Activated naive CD4-positive, alpha-beta T cell treated with Interleukin-2 at 50 U/mL for 16 hours (primary cell): ENCODE results near the gene WDR87.
"Not testable (repeated sequence)": the region's sequence is repeated elsewhere in the genome, so short reads cannot be mapped to it uniquely, and the experiment has no call there.

Source experiments
- DNase-seq: peaks from one replicate; pipeline ENCODE4 v3.0.0-alpha.2; 2020

WDR87 gene

DNA sequence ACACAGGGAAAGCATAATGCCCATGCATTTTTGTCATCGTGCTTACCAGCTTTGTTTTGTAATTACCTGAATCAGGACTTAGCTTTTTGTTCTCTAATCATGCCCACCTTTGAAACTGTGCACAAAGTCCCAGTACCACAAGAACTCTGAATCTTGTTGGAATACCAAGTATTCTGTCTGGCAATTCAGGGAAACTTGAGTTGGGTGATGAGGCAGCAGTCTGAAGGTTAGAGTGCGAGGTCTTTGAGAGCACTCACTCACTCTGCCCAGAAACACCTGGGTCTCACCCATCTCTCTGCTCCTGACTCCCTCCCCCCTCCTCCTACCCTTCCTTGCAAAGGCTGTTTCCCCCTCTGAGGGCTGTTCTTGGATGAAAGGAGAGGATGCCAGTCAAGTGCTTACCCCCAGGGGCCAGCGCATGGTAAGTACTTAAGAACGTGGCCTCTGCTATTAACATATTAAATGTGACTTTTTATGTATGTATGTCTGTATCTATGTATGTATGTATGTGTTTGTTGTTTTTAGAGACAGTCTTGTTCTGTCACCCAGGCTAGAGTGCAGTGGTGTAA is 23.0 kb upstream of the WDR87 start:
- no peak for DNase-seq

DNA sequence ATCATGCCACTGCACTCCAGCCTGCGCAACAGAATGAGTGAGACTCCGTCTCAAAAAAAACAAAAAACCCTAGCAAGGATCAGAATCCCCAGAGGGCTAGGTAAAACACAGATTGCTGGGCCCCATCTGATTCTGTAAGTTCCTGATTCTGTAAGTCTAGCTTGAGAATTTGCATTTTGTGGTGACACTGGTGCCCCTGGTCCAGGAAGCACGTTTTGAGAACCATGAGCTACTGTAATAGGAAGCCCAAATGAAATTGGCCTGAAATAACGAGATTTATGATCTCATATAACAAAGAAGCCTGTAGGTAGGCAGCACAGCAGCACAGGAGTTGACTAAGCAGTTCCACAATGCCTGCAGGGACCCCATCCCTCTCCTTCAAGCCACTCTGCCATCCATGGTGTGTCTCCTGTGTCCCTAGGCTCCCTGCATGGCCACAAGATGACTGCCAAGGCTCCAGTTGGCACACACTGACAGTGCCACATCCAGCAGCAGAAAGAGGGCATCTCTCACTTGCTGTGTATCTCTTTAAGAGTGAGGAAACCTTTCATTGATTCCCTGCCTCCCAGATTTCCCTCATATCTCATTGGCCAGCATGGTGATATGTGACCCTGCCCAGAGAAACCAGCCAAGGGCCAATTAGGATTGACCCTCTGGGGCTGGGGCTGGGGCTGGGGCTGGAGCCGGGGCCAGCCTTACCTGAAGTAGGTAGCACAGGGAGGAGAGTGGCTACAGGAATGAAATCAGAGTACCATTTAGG is 22.3 kb upstream of the WDR87 start:
- DNase-seq, result no peak

- DNase-seq, result no peak
Observed at GRCh38 chr19:37926711-37927110, 20.3 kb upstream of the WDR87 start.

DNA sequence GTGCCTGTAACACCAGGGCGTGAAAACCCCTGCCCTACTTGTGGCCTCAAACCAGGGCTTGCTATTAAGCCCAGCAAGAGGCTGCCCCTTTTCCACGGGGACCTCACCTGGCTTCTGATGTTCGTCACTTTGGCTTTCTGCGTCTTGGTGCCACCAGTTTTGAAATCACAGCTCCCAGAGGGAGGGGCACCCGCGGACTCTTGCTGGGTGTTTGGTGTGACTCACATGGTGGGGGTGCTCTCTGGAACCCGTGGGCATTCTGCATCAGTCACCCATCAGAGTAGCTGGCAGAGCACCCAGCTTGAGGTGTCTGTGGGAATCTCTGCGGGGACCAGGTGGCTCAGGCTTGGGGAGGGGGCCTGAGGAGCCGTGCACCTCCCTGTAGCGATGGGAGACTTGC is 19.9 kb upstream of the WDR87 start:
- no peak for DNase-seq

GRCh38 chr19:37925212-37925611 is 18.8 kb upstream of the WDR87 start:
- no peak for DNase-seq

DNA sequence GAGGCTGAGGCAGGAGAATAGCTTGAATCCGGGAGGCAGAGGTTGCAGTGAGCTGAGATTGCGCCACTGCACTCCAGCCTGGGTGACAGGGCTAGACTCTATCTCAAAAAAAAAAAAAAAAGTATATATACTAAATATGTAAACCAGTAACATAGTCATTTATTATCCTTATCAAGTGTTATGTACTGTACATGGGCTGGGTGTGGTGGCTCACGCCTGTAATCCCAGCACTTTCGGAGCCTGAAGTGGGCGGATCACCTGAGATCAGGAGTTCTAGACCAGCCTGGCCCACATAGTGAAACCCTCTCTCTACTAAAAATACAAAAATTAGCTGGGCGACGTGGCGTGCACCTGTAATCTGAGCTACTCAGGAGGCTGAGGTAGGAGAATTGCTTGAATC is 18.2 kb upstream of the WDR87 start:
- not testable (repeated sequence) for DNase-seq

GRCh38 chr19:37920591-37921450 is 14.4 kb upstream of the WDR87 start:
- no peak for DNase-seq

DNA sequence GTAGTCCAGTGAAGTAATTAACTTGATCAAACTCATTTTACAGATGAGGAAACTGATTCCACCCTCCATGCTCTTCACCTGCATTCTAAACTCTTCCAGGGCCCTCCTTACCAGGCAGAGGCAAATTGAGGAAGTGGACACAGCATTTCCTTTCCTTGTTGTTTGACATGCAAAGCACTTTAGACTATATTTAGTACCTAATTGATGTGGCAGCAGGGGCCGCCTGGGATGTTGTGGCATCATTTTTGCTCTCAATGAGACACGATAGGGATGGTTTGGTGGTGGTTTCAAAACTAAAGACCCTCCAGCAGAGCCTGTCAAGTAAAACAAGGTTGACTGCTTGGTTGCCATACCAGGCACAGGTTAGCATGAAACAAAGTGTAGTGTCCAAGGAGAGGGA is 8.5 kb upstream of the WDR87 start:
- DNase-seq, result no peak

GRCh38 chr19:37909661-37910199 is 3.3 kb upstream of the WDR87 start:
- no peak for DNase-seq

DNA sequence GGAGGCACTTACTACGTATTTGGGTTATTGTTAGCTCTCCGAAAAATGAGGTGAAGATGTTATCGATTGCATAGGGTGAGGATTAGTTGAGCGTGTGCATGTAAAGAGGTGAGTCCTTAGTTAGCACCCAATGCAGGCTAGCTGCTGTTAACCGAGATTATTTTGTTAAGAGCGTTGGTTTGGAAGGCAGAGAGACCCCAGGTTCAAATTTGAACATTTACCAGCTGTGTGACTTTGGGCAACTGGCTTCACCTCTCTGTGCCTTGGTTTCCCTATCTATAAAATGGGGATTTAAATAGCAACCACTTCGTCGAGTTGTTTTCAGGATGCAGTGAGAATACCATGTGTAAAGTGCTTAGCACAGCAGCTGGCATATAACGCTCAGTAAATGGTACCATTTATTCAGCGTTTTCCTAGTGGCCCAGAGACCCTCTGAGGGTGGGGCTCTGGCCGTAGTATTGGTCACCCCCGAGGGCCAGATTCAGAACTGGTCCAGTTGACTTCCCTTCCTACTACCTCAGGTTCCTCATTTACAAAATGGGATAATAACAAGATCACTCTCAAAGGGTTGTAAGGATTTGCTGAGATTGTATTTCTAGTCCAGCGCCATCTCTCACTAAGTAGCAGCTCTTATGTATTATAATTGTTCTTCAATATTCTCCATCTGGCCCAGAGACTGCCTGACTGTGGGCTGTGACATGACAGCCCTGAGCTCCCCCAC is 1.5 kb upstream of the WDR87 start:
- DNase-seq, result no peak

GRCh38 chr19:37906869-37907734 is 708 bp upstream of the WDR87 start, which contains the start of gene SIPA1L3:
Gene SIPA1L3 (plus strand): TSS chr19:37907208. CDS start chr19:38081566, 174,358 bp downstream.
- DNase-seq, result peak; percentile 94

DNA sequence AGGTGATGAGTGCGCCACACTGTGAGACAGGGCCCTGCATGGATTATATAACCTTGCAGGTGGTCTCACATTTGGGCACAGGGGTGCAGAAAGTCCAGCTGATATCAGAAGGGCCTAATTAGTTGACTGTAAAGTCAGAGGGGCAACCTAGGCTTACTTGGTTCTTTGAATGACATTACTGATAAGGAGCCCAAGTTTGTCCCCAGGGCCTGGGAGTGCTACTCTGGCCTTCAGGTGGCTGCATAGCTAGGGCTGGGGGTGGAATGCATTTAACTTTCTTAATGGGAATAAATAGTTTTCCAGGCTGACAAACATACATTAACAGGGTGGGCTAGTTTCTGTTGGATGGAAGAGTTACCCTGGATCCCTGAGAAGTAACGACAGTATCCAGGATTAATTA is 3.3 kb downstream of the WDR87 start:
- no peak for DNase-seq

DNA sequence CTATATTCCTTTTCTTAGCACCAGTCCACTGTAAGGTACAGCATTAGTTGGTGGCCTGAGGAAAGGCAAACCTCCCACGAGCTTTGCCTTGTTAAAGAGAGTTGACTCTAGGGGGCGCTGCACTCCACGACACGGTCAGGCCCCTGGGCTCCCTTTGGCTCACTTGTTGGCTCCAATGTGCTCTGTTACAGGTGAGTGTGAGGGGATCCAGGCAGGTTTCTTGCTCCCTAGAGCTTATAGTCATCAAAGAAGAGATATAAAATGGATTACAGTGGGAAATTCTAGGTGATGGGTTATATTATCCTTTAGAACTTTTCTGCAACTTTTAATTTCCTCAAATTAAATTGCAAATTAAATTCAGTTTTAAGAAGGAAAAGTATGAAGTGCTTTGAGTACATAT is 3.7 kb downstream of the WDR87 start:
- peak; percentile 82 for DNase-seq

DNA sequence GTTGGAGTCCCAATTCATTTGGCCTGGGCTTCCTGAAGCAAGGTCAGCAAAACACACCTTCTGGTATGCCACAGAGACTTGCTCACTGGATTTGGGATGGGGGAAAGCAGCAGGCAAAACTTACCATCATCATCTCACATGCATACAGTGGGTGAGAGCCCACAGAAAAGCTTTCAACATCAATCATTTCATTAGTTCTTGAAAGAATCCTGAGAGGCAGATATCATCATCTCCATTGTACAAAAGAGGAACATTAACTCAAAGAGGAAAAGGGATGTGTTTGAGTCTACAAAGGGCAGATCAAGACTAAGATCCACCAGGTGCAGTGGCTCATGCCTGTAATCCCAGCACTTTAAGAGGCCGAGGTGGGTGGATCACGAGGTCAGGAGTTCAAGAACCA is 6.4 kb downstream of the WDR87 start:
- DNase-seq, result no peak

DNA sequence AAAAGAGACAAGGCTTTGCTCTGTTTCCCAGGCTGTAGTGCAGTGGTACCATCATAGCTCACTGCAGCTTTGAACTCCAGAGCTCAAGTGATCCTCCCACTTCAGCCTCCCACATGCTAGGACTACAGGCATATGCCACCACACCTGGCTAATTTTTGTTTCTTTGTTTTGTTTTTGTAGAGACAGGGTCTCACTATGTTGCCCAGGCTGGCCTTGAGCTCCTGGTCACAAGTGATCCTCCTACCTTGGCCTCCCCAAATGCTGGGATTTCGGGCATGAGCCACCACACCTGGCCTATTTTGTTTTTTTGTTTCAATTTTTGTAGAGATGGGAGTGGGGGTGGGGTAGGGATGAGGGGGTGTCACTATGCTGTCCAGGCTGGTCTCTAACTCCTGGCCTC is 6.9 kb downstream of the WDR87 start:
- no peak for DNase-seq

DNA sequence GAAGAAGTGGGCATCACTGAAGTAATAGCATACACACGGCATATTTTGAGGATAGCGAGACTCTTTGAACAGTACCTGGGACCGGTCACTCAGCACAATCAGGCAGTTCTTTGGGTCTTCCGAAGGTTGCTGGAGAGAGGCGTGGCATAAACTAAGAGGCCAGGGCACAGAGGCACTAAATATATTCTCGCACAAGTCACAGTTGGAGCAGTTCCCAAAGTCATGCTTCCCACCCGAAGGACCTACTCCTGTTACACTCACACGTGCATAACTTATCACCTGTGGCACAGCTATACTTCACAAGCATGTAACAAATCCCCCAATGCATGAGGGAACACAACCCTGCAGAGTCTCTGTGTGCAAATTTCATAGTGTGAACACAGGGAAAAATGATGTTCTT is 10.2 kb downstream of the WDR87 start:
- no peak for DNase-seq

DNA sequence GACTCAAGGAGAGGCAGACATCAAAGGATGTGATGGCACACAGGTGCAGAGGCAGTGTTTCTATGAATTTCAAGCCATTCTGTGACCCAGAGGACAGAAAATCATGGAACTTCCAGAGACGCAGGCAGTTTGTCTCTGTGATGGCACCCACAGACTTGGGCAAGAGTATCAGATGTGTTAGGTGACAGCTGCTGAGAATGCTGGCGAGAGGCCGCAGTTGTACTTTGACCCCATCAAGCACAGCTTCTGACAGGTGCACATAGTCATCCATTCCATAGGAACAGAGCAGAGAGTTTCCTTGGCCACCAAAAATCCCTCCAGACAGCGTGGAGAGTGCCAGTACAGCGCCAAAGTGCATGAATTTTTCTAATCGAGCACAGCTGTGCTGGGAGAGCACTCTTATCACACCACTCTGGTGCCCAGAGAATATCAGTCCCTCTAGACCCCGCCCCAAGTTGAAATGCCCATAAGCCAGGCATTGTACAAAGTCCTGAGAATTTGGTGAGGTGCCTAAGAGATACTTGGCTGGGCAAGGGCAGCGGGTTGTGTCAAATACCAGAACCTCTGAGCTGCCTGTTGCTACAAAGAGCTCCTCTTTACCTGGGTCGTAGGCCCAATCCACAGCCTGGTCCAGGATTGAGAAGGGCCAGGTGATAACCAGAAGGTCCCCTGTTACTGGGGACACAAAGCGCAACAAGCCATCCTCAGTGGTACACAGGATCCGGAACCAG is 12.4 kb downstream of the WDR87 start:
- no peak for DNase-seq

- no peak for DNase-seq
Observed at GRCh38 chr19:37886571-37886970, 19.8 kb downstream of the WDR87 start.

DNA sequence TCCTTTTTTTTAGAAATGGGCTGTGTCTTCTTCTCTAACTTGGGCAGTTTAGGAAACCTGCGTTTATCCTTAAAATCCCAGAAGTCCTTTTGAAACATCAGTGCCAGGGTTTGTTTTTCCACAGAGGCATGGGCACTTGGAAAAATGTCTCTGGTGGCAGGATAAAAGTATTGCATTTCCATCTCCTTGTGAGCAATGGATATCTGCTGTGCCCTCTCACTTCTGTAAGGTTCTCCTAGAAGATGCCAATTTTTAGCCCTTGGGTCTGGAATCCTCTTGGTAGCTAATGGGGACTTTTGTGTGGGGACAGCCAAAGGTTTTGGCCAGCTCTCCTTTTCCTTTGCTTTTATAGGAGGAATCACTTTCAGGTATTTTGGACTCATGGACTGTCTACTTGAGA is 21.0 kb downstream of the WDR87 start:
- no peak for DNase-seq

DNA sequence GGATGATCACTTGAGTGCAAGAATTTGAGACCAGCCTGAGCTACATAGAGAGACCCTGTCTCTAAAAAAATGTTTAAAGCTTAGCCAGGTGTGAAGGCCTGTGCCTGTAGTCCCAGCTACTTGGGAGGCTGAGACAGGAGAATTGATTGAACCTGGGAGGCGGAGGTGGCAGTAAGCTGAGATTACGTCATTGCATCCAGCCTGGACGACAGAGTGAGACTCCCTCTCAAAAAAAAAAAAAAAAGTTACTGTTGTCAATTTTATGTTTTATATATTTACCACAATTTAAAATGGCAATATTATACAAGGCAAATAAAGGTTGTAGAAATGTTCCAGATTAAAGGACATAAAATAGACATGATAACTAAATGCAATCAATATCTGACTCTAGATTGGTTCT is 29.2 kb downstream of the WDR87 start:
- DNase-seq, result no peak

- DNase-seq, result no peak
Observed at GRCh38 chr19:37876032-37876431, 30.4 kb downstream of the WDR87 start.
